OCI-LY7 (cell line): ENCODE results near the gene AFMID.

Experiments
- EZH2phosphoT487 ChIP-seq: fragments of 200-600 bp; sonication (generic); IDR thresholded peaks from 2 replicates; pipeline ENCODE4 v1.6.1; 2018; ENCODE audit warnings: low read depth, borderline replicate concordance, mild to moderate bottlenecking, mixed run types, antibody characterized with exemption, low read length, moderate library complexity, mixed read lengths
- TF ChIP-seq, protein P1 (sequence below): fragments of 200-600 bp; sonication (generic); conservative IDR thresholded peaks from 2 replicates; pipeline ENCODE4 v1.5.1; 2014; ENCODE audit warnings: mild to moderate bottlenecking, antibody characterized with exemption, low read length, moderate library complexity, mixed read lengths

DNA sequence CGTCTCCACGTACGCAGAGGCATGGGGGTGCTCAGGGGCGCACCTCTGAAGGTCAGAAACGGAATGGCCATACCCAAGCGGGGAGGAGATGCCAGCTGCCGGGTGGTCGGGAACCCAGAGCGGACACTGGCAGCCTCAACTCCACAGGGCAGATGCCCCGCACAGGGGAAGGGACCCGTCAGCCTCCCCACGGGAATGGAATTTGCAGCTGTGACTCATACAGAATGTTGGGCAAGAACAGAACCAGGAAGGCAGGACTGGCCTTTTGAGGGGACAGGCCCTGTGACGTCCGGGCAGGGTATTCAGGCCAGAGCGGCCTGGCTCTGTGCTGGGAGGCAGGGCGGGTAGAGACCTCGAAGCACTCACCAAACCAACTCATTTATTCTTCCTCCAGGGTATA, 7.8 kb upstream of the AFMID start:
- TF ChIP-seq, protein P1, sequence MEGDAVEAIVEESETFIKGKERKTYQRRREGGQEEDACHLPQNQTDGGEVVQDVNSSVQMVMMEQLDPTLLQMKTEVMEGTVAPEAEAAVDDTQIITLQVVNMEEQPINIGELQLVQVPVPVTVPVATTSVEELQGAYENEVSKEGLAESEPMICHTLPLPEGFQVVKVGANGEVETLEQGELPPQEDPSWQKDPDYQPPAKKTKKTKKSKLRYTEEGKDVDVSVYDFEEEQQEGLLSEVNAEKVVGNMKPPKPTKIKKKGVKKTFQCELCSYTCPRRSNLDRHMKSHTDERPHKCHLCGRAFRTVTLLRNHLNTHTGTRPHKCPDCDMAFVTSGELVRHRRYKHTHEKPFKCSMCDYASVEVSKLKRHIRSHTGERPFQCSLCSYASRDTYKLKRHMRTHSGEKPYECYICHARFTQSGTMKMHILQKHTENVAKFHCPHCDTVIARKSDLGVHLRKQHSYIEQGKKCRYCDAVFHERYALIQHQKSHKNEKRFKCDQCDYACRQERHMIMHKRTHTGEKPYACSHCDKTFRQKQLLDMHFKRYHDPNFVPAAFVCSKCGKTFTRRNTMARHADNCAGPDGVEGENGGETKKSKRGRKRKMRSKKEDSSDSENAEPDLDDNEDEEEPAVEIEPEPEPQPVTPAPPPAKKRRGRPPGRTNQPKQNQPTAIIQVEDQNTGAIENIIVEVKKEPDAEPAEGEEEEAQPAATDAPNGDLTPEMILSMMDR: no peak
- no peak for TF ChIP-seq EZH2phosphoT487
